ENCODE data around the gene ZNF691. TPM values are rescaled to one million over a fixed set of nuclear protein-coding genes. Genes with fewer than 3 reads are reported as not detected.
"Not testable (repeated sequence)": the region's sequence is repeated elsewhere in the genome, so short reads cannot be mapped to it uniquely, and the experiment has no call there.

Gene ZNF691
- total and polyA plus RNA-seq, 4 donors = 6.6 to 14.5 (median 8.3) TPM

- no peaks in the 10 kb centered on the region for H3K36me3 ChIP-seq (ENCODE audit: control insufficient read depth in 4 of 4, insufficient read depth in 4 of 4, low read length in 4 of 4)
- ATAC-seq (ENCODE audit: insufficient read depth, low FRiP score) = peak; percentile 69
Observed at GRCh38 chr1:42891465-42892138, 45.2 kb downstream of the ZNF691 start.

GRCh38 chr1:42899960-42900359, 53.5 kb downstream of the ZNF691 start:
- not testable (repeated sequence) for H3K4me1 ChIP-seq (ENCODE audit: control insufficient read depth in 5 of 5, insufficient read depth in 5 of 5, low read length in 5 of 5); H3K9ac ChIP-seq (ENCODE audit: insufficient read depth in 1 of 2, low read length in 2 of 2); DNase-seq; H3K27me3 ChIP-seq (ENCODE audit: control insufficient read depth in 3 of 3, insufficient read depth in 3 of 3, low read length in 2 of 3); H3K9me3 ChIP-seq (ENCODE audit: control insufficient read depth in 4 of 4, insufficient read depth in 3 of 4, low read length in 3 of 4); H3K4me3 ChIP-seq; H3K36me3 ChIP-seq (ENCODE audit: control insufficient read depth in 4 of 4, insufficient read depth in 4 of 4, low read length in 4 of 4); ATAC-seq (ENCODE audit: insufficient read depth, low FRiP score); H3K27ac ChIP-seq (ENCODE audit: low read depth in 1 of 2, low read length in 1 of 2)
- WGBS, 2 donors = 97 to 98% methylated on average over 4 of the region's 4 CpGs

More at GRCh38 chr1:42891465-42892138, 45.2 kb downstream of the ZNF691 start:
- DNase-seq = peak; percentile 45 to 72 (median 53)
- no peak overlapping the region for H3K9ac ChIP-seq (ENCODE audit: insufficient read depth in 1 of 2, low read length in 2 of 2)
- H3K27me3 ChIP-seq (ENCODE audit: control insufficient read depth in 3 of 3, insufficient read depth in 3 of 3, low read length in 2 of 3) = no peaks in the 10 kb centered on the region
- peaks cover 0 to 6% (median 0%) of the 10 kb centered on the region in 5 donors for H3K4me1 ChIP-seq (ENCODE audit: control insufficient read depth in 5 of 5, insufficient read depth in 5 of 5, low read length in 5 of 5)
- no peak for TF ChIP-seq CTCF (IDR thresholded peaks at IDR 0.05; ENCODE audit: control extremely low read depth, extremely low read depth)
- H3K4me3 ChIP-seq = no peak overlapping the region
- no peaks in the 10 kb centered on the region for H3K9me3 ChIP-seq (ENCODE audit: control insufficient read depth in 4 of 4, insufficient read depth in 3 of 4, low read length in 3 of 4)
- 52 to 65% methylated on average over 5 of the region's 5 CpGs for WGBS, 2 donors
- H3K27ac ChIP-seq (ENCODE audit: low read depth in 1 of 2, low read length in 1 of 2) = no peak overlapping the region

Other genes with a start within 250 kb of the ZNF691 start
- 10 to 100 TPM; 28.6 to 31.0 TPM for gene PPIH, start 188.2 kb upstream of the ZNF691 start, total RNA-seq
- gene PPIH, start 188.2 kb upstream of the ZNF691 start, polyA plus RNA-seq = 10 to 100 TPM; 31.8 to 68.1 TPM
- 100 to 1,000 TPM; 298 to 617 TPM for gene YBX1, start 164.2 kb upstream of the ZNF691 start, total RNA-seq
- gene YBX1, start 164.2 kb upstream of the ZNF691 start, polyA plus RNA-seq = 100 to 1,000 TPM; 560 to 617 TPM
- gene CLDN19, start 106.4 kb upstream of the ZNF691 start, total RNA-seq = 1 to 10 TPM in 1 of 2 donors, not detected in 1; 2.0 TPM
- gene CLDN19, start 106.4 kb upstream of the ZNF691 start, polyA plus RNA-seq = under 1 TPM; 0.01 to 0.04 TPM
- gene P3H1, start 79.6 kb upstream of the ZNF691 start, total RNA-seq = 10 to 100 TPM; 38.5 to 49.0 TPM
- 10 to 100 TPM; 31.0 to 31.5 TPM for gene P3H1, start 79.6 kb upstream of the ZNF691 start, polyA plus RNA-seq
- gene C1orf50, start 79.4 kb upstream of the ZNF691 start, total RNA-seq = 1 to 10 TPM; 2.8 to 4.4 TPM
- 1 to 10 TPM; 2.6 to 4.6 TPM for gene C1orf50, start 79.4 kb upstream of the ZNF691 start, polyA plus RNA-seq
- under 1 TPM; 0.09 TPM for gene TMEM269, start 61.6 kb upstream of the ZNF691 start, total RNA-seq
- under 1 TPM; 0.03 to 0.06 TPM for gene TMEM269, start 61.6 kb upstream of the ZNF691 start, polyA plus RNA-seq
- gene ERMAP, start 29.5 kb upstream of the ZNF691 start, total RNA-seq = 10 to 100 TPM; 15.3 to 19.8 TPM
- 1 to 10 TPM; 4.8 to 6.0 TPM for gene ERMAP, start 29.5 kb upstream of the ZNF691 start, polyA plus RNA-seq
- gene SVBP, start 29.2 kb upstream of the ZNF691 start, total RNA-seq = 10 to 100 TPM; 12.5 to 31.7 TPM
- gene SVBP, start 29.2 kb upstream of the ZNF691 start, polyA plus RNA-seq = 10 to 100 TPM; 20.3 to 35.3 TPM
- 100 to 1,000 TPM in 1 of 2 donors, 10 to 100 TPM in 1; 20.1 to 143 TPM for gene SLC2A1, start 112.3 kb downstream of the ZNF691 start, total RNA-seq
- gene SLC2A1, start 112.3 kb downstream of the ZNF691 start, polyA plus RNA-seq = 10 to 100 TPM in 1 of 2 donors, 1 to 10 TPM in 1; 9.5 to 37.1 TPM